ENCODE data around the gene HLA-C. TPM values are rescaled to one million over a fixed set of nuclear protein-coding genes. Genes with fewer than 3 reads are reported as not detected.
"Not testable (repeated sequence)": the region's sequence is repeated elsewhere in the genome, so short reads cannot be mapped to it uniquely, and the experiment has no call there.

The HLA-C gene
- total RNA-seq, 2 donors from 2014 or later, result 501 to 2,234 TPM

- peaks cover 21 to 29% of the 10 kb centered on the region in 2 donors for H3K36me3 Mint-ChIP-seq
- peaks cover 20 to 21% of the 10 kb centered on the region in 2 donors for H3K9me3 Mint-ChIP-seq
- DNase-seq (ENCODE audit: low spot score in 2 of 2) (no peak), ATAC-seq (no peak)
- no peak overlapping the region for H3K27ac Mint-ChIP-seq
Observed at GRCh38 chr6:31247813-31248212, 24.1 kb downstream of the HLA-C start.

DNA sequence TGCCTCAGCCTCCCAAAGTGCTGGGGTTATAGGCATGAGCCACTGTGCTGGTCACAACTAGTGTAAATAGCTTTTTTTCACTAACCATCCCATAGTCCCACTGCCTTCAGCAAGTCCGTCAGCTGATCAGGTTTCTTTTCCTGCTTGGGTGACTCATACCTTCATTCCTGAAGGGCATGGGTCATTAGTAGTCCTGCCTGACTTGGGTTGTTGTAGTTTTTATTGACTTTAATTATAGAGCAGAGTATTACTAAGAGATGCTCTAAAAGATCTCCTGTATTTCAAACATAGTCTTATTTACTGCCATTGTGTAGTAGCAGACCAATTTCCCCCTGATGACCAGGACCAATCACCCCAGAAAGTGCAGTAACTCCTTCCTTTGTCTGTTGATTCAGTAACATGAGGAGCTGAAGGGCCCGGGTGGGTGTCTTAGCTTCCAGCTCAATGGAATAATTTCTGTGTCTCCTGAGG lies 25.8 kb downstream of the HLA-C start:
- H3K9me3 Mint-ChIP-seq, result peaks cover 20 to 21% of the 10 kb centered on the region in 2 donors
- peaks cover 21 to 29% of the 10 kb centered on the region in 2 donors for H3K36me3 Mint-ChIP-seq
- H3K27ac Mint-ChIP-seq, result no peak overlapping the region
- ATAC-seq, result no peak
- no peak for DNase-seq (ENCODE audit: low spot score in 2 of 2)

DNA sequence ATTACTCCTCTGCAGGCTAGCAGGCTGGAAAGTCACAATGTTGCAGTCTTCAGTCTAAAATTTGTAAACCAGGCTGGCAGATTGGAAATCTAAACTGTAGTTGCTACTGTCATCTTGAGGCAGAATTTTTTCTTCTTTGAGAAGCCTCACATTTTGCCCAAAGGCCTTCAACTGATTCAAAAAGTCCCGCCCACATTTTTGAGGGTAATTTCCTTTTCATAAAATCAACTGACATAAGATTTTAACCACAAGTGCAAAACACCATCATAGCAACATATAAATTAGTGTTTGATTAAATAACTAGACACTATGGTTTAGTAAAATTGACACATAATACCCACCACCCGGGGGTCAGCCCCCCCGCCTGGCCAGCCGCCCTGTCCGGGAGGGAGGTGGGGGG lies 28.4 kb downstream of the HLA-C start:
- Mint-ChIP-seq H3K9me3 (peaks cover 16 to 20% of the 10 kb centered on the region in 2 donors), H3K36me3 (peaks cover 21% of the 10 kb centered on the region in 2 donors), H3K27ac (no peak overlapping the region)
- DNase-seq (ENCODE audit: low spot score in 2 of 2) (no peak), ATAC-seq (no peak)

DNA sequence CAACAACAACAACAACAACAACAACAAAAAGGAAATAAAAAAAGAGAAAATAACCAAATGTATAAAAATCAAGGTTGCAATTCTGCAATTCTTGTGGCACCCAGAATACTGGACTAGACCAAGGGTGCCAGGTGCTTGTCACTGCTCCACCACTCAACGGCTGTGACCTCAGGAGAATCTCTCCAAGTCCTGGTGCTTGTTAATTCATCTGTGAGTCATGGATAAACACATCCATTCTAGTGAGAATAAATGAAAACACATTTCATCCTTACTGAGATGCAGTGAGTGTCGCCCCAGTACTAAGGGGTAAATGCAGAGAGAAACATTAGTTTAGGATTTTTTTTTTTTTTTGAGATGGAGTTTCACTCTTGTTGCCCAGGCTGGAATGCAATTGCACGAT lies 32.0 kb downstream of the HLA-C start:
- no peaks in the 10 kb centered on the region for H3K9me3 Mint-ChIP-seq
- H3K36me3 Mint-ChIP-seq, result no peaks in the 10 kb centered on the region
- no peak for ATAC-seq
- no peak for DNase-seq (ENCODE audit: low spot score in 2 of 2)
- H3K27ac Mint-ChIP-seq, result no peak overlapping the region

DNA sequence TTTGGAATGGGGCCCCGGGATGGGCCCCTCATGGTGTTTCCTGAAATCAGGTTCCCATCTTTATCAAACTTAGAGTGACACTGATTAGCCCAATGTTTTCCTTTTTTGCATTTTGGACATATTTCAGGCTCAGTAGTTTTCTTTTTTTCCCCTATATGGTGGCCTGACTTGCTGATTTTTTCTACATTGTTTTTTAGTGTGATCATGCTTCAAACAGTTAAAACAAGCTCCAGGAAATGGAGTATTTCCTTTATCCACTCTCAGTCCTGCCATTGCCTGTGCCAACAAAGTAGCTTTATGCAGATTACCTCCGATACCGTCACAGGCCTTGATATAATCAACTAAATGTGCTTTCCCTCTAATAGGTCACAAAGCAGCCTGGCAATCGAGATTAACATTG lies 37.8 kb downstream of the HLA-C start:
- H3K9me3 Mint-ChIP-seq; H3K27ac Mint-ChIP-seq; ATAC-seq; H3K36me3 Mint-ChIP-seq; DNase-seq (ENCODE audit: low spot score in 2 of 2): not testable (repeated sequence)

DNA sequence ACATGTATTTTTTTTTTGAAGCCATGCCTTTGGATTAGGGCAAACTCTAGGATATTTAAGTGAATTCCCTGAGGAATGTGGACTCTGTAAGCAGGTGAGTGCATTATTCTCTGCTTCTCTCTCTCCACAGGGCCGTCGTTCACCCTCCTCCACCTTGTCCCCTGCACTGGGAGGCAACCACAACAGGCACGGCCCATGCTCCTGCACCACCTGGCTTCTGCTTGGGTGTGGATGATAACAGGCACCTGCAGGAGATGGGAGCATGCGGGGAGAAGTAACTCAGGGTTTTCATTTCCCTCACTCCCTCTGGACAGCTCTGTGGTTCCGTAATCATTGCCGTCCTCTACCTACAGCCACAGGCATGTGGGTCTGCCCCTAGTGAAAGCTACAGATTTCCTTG lies 43.4 kb downstream of the HLA-C start:
- no peaks in the 10 kb centered on the region for H3K9me3 Mint-ChIP-seq
- H3K27ac Mint-ChIP-seq, result no peak overlapping the region
- no peaks in the 10 kb centered on the region for H3K36me3 Mint-ChIP-seq
- DNase-seq (ENCODE audit: low spot score in 2 of 2) (no peak), ATAC-seq (no peak)

DNA sequence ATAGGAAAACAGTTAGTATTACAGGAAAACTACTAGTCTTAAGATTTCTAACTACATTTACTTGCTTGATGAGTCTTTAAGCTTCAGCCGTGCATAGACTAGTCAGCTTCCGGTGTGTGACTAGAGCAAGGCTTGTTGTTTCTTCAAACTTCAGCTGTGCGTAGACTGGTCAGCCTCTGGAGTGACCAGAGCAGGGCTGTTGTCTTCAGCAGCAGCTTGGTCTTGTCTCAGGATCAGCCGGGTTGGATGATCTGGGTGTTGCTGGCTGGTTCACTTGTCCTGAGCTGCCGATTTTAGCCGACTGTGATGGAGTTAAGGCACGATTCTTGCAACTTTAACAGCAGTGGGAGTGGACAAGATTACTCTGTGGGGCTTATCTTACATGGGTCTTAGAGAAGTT lies 44.7 kb downstream of the HLA-C start:
- no peaks in the 10 kb centered on the region for H3K36me3 Mint-ChIP-seq
- H3K9me3 Mint-ChIP-seq, result no peaks in the 10 kb centered on the region
- H3K27ac Mint-ChIP-seq, result no peak overlapping the region
- ATAC-seq, result no peak
- DNase-seq (ENCODE audit: low spot score in 2 of 2), result no peak

DNA sequence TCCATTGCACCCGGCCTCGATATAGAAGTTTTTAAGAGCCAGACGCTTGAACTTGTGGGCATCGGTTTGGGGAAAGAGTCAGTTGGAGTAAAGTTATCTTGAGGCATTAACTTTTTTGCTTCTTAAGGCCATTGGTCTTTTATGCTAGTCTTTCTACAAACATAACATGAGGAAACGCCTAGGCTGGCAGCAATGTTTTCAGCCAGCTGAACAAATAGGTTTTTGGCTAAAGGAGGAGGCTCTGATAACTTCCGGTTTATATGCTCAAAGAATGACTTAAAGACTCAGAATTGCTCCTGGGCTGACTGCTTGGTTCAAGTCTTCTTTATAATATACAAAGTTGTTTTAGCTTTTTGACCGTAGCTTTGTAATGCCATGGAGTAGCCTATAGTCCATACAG lies 46.2 kb downstream of the HLA-C start:
- Mint-ChIP-seq H3K36me3 (no peaks in the 10 kb centered on the region), H3K9me3 (no peaks in the 10 kb centered on the region), H3K27ac (no peak overlapping the region)
- no peak for ATAC-seq
- no peak for DNase-seq (ENCODE audit: low spot score in 2 of 2)

DNA sequence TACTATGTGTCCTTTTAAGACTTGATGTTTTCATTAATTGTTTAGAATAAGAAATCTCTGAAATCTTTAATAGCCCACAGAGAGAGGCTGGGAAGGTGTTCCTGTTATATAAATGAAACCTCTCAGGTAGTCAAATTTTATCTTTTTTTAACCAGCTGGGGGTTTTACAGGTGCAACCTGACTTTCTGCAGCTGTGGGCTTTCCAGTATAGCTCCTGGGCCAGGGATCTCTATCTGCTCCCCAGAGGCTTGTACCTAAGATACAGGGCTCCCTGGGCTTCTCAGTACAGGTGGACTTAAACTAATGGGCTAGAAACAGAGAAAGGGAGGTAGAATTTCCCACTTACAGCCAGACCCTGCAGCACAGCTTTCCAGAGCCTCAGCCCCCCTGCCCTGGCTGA lies 49.4 kb downstream of the HLA-C start:
- DNase-seq (ENCODE audit: low spot score in 2 of 2), result no peak
- H3K9me3 Mint-ChIP-seq, result no peaks in the 10 kb centered on the region

More for the DNA sequence above, 49.4 kb downstream of the HLA-C start:
- H3K27ac Mint-ChIP-seq, result no peak overlapping the region
- no peaks in the 10 kb centered on the region for H3K36me3 Mint-ChIP-seq
- ATAC-seq, result no peak

Other genes with a start within 250 kb of the HLA-C start
- not detected for gene C6orf15, start 159.5 kb downstream of the HLA-C start, total RNA-seq
- 1 to 10 TPM in 1 of 2 donors, under 1 TPM in 1; 0.41 to 3.2 TPM for gene PSORS1C1, start 157.3 kb downstream of the HLA-C start, total RNA-seq
- gene CDSN, start 151.6 kb downstream of the HLA-C start, total RNA-seq, result not detected
- gene PSORS1C2, start 133.0 kb downstream of the HLA-C start, total RNA-seq, result not detected
- gene CCHCR1, start 114.3 kb downstream of the HLA-C start, total RNA-seq, result 10 to 100 TPM; 73.5 to 86.2 TPM
- gene TCF19, start 113.5 kb downstream of the HLA-C start, total RNA-seq, result 100 to 1,000 TPM in 1 of 2 donors, 10 to 100 TPM in 1; 93.3 to 100 TPM
- gene POU5F1, start 101.4 kb downstream of the HLA-C start, total RNA-seq, result under 1 TPM in 1 of 2 donors, not detected in 1; 0.59 TPM
- 1,000 to 10,000 TPM; 2,668 to 4,981 TPM for gene HLA-B, start 85.1 kb upstream of the HLA-C start, total RNA-seq
- gene MICA, start 131.5 kb upstream of the HLA-C start, total RNA-seq, result 10 to 100 TPM; 11.0 to 24.2 TPM
- 10 to 100 TPM; 20.3 to 35.2 TPM for gene MICB, start 226.1 kb upstream of the HLA-C start, total RNA-seq

Data from activated naive CD4-positive, alpha-beta T cell treated with anti-CD3 and anti-CD28 coated beads, Interleukin-2, amount 50 U/mL, for 72 hours (primary cell).